ENCODE measurements around the gene ZSWIM5. TPM values are rescaled to one million over a fixed set of nuclear protein-coding genes. Genes with fewer than 3 reads are reported as not detected.
"Not testable (repeated sequence)": the region's sequence is repeated elsewhere in the genome, so short reads cannot be mapped to it uniquely, and the experiment has no call there.

The ZSWIM5 gene
- total and polyA plus RNA-seq, 2 of the 8 experiments (the other 6 are each of a cell fraction or from before 2014, with no cell fraction given), result 2.5 to 3.9 TPM

DNA sequence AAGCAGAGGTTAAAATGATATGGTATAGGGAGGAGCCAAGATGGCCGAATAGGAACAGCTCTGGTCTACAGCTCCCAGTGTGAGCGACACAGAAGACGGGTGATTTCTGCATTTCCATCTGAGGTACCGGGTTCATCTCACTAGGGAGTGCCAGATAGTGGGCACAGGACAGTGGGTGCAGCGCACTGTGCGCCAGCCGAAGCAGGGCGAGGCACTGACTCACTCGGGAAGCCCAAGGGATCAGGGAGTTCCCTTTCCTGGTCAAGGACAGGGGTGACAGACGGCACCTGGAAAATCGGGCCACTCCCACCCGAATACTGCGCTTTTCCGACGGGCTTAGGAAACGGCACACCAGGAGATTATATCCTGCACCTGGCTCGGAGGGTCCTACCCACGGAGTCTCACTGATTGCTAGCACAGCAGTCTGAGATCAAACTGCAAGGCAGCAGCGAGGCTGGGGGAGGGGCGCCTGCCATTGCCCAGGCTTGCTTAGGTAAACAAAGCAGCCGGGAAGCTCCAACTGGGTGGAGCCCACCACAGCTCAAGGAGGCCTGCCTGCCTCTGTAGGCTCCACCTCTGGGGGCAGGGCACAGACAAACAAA lies 26.4 kb downstream of the ZSWIM5 start:
- H4K20me1 ChIP-seq (replicated peaks in 1 of 2; ENCODE audit: control insufficient read depth in 1 of 2, insufficient read depth in 2 of 2, low read length in 2 of 2); H3K79me1 ChIP-seq (ENCODE audit: low read depth, low read length); H3K36me3 ChIP-seq (ENCODE audit: control insufficient read depth in 2 of 4, insufficient read depth in 4 of 4, low read length in 3 of 4); H4K8ac ChIP-seq (ENCODE audit: extremely low read depth, insufficient read depth, low read length); H2AK5ac ChIP-seq (ENCODE audit: low read depth, low read length); H3K4me2 ChIP-seq (ENCODE audit: insufficient read depth in 1 of 2, low read depth in 2 of 2, low read length in 2 of 2); H3K18ac ChIP-seq (ENCODE audit: extremely low read depth, low read length); H2AFZ ChIP-seq (ENCODE audit: low read length); H3K4me1 ChIP-seq (replicated peaks in 1 of 4; ENCODE audit: control insufficient read depth in 3 of 4, insufficient read depth in 4 of 4, low read length in 3 of 4); H2BK15ac ChIP-seq (ENCODE audit: low read length); H3K4me3 ChIP-seq (ENCODE audit: extremely low read depth in 1 of 4, insufficient read depth in 2 of 4, low read depth in 3 of 4, low read length in 4 of 4); H3K79me2 ChIP-seq (ENCODE audit: control insufficient read depth in 1 of 2, insufficient read depth in 2 of 2, low read length in 2 of 2); H2BK20ac ChIP-seq (ENCODE audit: low read length); H3K27me3 ChIP-seq (replicated peaks in 1 of 4; ENCODE audit: control insufficient read depth in 3 of 4, extremely low read depth in 1 of 4, insufficient read depth in 3 of 4, low read length in 3 of 4); H2BK5ac ChIP-seq (ENCODE audit: low read depth, low read length); H3K23me2 ChIP-seq (ENCODE audit: low read depth, low read length); H3K14ac ChIP-seq (ENCODE audit: insufficient read length); H3K4ac ChIP-seq (replicated peaks; ENCODE audit: insufficient read length, low read depth, low read length); H2BK12ac ChIP-seq (ENCODE audit: low read depth, low read length); FAIRE-seq; H4K91ac ChIP-seq (replicated peaks; ENCODE audit: insufficient read length, low read length); H3K23ac ChIP-seq (ENCODE audit: insufficient read length); DNase-seq (ENCODE audit: low read depth in 1 of 2, low spot score in 2 of 2); POLR2A ChIA-PET (ENCODE audit: partially characterized antibody); H3K27ac ChIP-seq (ENCODE audit: low read depth, low read length); H3K56ac ChIP-seq (replicated peaks; ENCODE audit: insufficient read length, low read depth, low read length); H2BK120ac ChIP-seq (replicated peaks; ENCODE audit: low read depth, low read length); H4K5ac ChIP-seq (ENCODE audit: insufficient read length, low read depth, low read length); H3K9ac ChIP-seq (replicated peaks in 1 of 4; ENCODE audit: extremely low read depth in 1 of 4, low read depth in 3 of 4, low read length in 3 of 4): not testable (repeated sequence)
- peaks cover 11 to 13% of the 10 kb centered on the region in 2 experiments for H3K9me3 ChIP-seq (ENCODE audit: insufficient read depth in 2 of 2, low read depth in 1 of 2, low read length in 1 of 2)
- 95% methylated on average over 17 of the region's 21 CpGs; no CpG with 5 or more reads in 1 of the 2 experiments for WGBS, 2 experiments (ENCODE audit: extremely low coverage in 1 of 2, insufficient coverage in 1 of 2, insufficient read length in 1 of 2, insufficient replicate concordance in 2 of 2, low coverage in 1 of 2, low lambda C conversion rate in 2 of 2, missing lambda C conversion rate in 1 of 2)
- CTCF ChIA-PET (ENCODE audit: partially characterized antibody), result interaction anchor here (1.4 kb wide), 1 partner anchor 166 kb away, joined by 3 read pairs; no protein-coding TSS in a partner anchor
